HL-60 (cell line): ENCODE data around the gene PHB1.

ENCODE experiments used
- DNase-seq, 2 experiments: peaks; one replicate each; pipeline ENCODE4 v3.0.0-alpha.2; 2010 to 2020; ENCODE audit warnings: low read depth in 1 of 2, low spot score in 1 of 2
- H3K27ac ChIP-seq: fragments of 250-450 bp; sonication (Bioruptor Pico); replicated peaks from 2 replicates; pipeline ENCODE4 v1.5.1; 2020; ENCODE audit warnings: mild to moderate bottlenecking, moderate library complexity
- H3K27me3 ChIP-seq: fragments of 250-450 bp; sonication (Bioruptor Pico); 2 replicates; pipeline ENCODE4 v1.5.1; 2021; ENCODE audit warnings: mild to moderate bottlenecking, moderate library complexity; ENCODE audit not compliant: insufficient read depth, poor library complexity, severe bottlenecking
- H3K4me3 ChIP-seq: replicated peaks from 2 replicates; pipeline ENCODE4 v1.5.1; 2011; ENCODE audit warnings: mild to moderate bottlenecking, control low read depth, low read length; ENCODE audit not compliant: insufficient read depth
- CTCF ChIP-seq: IDR thresholded peaks from one replicate; pipeline ENCODE4 v1.5.1; 2011; ENCODE audit warnings: low read length, control low read depth, inconsistent platforms; ENCODE audit not compliant: insufficient read depth
- GABPA ChIP-seq: IDR thresholded peaks from 2 replicates; pipeline ENCODE4 v1.6.1; 2012; ENCODE audit warnings: low read depth
- POLR2AphosphoS5 ChIP-seq: IDR thresholded peaks from 2 replicates; pipeline ENCODE4 v1.6.1; 2012; ENCODE audit warnings: low read depth
- SPI1 ChIP-seq: IDR thresholded peaks from 2 replicates; pipeline ENCODE4 v1.6.1; 2012; ENCODE audit warnings: low read depth, mild to moderate bottlenecking, borderline replicate concordance
- TF ChIP-seq, protein P1 (sequence below): IDR thresholded peaks from 2 replicates; pipeline ENCODE4 v1.6.1; 2012; ENCODE audit warnings: low read depth; ENCODE audit not compliant: insufficient replicate concordance

The PHB1 gene

GRCh38 chr17:49388692-49389513 lies 25.8 kb downstream of the PHB1 start:
- no peak for TF ChIP-seq GABPA
- TF ChIP-seq CTCF = no peak
- TF ChIP-seq, protein P1, sequence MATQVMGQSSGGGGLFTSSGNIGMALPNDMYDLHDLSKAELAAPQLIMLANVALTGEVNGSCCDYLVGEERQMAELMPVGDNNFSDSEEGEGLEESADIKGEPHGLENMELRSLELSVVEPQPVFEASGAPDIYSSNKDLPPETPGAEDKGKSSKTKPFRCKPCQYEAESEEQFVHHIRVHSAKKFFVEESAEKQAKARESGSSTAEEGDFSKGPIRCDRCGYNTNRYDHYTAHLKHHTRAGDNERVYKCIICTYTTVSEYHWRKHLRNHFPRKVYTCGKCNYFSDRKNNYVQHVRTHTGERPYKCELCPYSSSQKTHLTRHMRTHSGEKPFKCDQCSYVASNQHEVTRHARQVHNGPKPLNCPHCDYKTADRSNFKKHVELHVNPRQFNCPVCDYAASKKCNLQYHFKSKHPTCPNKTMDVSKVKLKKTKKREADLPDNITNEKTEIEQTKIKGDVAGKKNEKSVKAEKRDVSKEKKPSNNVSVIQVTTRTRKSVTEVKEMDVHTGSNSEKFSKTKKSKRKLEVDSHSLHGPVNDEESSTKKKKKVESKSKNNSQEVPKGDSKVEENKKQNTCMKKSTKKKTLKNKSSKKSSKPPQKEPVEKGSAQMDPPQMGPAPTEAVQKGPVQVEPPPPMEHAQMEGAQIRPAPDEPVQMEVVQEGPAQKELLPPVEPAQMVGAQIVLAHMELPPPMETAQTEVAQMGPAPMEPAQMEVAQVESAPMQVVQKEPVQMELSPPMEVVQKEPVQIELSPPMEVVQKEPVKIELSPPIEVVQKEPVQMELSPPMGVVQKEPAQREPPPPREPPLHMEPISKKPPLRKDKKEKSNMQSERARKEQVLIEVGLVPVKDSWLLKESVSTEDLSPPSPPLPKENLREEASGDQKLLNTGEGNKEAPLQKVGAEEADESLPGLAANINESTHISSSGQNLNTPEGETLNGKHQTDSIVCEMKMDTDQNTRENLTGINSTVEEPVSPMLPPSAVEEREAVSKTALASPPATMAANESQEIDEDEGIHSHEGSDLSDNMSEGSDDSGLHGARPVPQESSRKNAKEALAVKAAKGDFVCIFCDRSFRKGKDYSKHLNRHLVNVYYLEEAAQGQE = no peak
- no peak for TF ChIP-seq SPI1
- TF ChIP-seq POLR2AphosphoS5 = no peak
- DNase-seq = no peak
- Histone ChIP-seq H3K27me3 (no peaks in the 10 kb centered on the region), H3K4me3 (no peak overlapping the region), H3K27ac (no peak overlapping the region)

DNA sequence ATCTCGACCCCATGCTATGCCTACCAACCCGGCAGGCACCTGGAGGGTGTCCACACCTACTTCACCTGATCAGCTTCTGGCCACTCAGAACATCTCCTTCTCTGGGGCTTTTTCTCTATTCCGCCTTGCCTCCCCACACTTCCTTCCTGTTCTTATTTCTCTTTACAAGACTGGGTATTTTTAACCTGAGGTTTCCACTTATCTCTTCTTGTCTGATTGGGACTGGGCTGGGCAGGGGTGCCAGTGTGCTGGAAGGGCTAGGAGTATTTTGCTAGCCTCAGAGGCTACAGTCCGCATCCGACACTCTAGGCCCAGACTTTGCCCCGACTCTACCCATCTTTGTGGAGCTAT lies 26.4 kb downstream of the PHB1 start:
- TF ChIP-seq POLR2AphosphoS5 = no peak
- peak; percentile 56; the same call in 1 of the 2 replicates for TF ChIP-seq SPI1
- TF ChIP-seq GABPA = no peak
- TF ChIP-seq, protein P1 = no peak
- no peak for TF ChIP-seq CTCF
- Histone ChIP-seq H3K4me3 (no peak overlapping the region), H3K27ac (peak overlapping the region; percentile 20; the same call in 1 of the 2 replicates), H3K27me3 (no peaks in the 10 kb centered on the region)
- peak in 1 of 2 experiments; percentile 23 for DNase-seq

DNA sequence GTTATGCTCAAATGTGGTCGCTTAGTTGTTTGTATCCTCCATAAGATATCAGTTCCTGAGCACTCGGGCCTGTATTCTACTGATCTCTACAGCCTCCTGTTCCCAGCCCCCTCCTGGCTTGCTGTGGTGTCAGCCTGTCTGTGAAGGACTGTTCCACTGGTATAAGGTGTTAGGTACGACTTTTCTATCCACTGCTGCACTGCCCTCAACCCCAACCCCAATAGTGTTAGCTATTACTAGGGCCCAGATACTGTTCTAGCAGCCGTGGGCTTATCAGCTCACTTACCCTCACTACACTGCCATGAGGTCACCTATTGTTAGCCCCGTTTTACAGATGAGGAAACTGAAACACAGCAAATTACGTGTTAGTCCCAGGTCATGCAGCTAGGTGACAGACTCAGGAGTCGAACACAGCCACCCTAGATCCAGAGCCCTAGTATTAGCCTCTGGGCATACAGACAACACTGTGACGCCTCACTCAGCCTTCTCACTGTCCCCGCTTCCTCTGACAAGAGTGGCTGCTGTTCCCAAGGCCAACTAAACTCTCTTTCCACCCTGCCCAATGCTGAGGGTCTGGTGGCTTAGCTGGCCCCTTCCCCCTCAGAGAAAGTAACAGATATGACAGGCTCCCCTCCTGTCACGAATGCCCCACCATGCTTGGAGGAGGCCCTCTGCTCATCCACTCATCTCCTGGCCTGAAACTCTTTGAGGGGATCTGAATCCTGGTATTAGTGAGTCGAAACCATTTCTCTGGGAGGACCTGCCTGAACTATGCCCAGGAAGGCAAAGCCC lies 27.0 kb downstream of the PHB1 start:
- TF ChIP-seq CTCF (no peak), POLR2AphosphoS5 (no peak), SPI1 (no peak), GABPA (no peak)
- TF ChIP-seq, protein P1 = no peak
- Histone ChIP-seq H3K27me3 (no peaks in the 10 kb centered on the region), H3K4me3 (no peak overlapping the region), H3K27ac (peak overlapping the region; percentile 20; the same call in 1 of the 2 replicates)
- DNase-seq = no peak
